GM21723 (cell line): Measurements from ENCODE around the gene EIF3C.
"Not testable (repeated sequence)": the region's sequence is repeated elsewhere in the genome, so short reads cannot be mapped to it uniquely, and the experiment has no call there.

Experiments
- ATAC-seq: cut with Tn5 transposase; IDR thresholded peaks from one replicate; pipeline ENCODE4 v1.9.1; 2021; ENCODE audit warnings: mild to moderate bottlenecking, moderate library complexity; ENCODE audit not compliant: unreplicated experiment

Gene EIF3C

DNA sequence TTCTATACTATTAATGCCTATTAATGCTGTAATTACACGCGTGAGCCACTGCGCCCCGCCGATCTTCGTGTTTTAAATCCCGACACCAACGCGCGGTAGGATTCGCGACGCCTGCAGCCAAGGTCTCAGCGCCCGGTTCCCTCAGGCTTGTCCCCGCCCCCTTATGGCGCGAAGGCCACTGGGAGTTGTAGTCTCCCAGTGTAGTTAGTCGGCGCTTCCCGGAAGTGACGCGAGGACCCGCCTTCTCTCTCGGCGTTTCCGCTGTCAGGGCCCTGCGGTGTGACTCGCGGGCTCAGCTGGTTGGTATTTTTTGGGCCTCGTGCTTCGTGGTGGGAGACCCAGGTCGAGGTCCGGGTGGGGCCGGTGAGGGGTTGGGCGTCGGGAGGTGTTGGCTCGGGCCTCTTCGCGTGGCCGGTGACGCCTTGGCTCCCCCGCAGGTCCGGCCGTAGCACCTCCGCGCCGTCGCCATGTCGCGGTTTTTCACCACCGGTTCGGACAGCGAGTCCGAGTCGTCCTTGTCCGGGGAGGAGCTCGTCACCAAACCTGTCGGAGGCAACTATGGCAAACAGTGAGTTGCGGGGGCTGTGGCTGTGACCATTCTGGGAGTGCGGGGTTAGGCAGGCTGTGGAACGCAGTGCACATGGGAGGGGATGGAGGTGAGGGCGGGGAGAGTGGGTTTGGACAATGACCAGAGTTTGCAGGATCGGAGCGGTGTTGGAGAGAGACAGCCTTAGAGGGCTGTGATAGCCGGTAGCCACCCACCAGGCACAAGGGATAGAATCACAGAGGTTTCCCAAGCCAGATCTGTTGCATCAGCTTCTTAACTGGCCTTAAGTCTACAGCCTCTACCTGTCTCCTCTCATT lies at the start of gene EIF3C:
Gene EIF3C (plus strand): TSS at position 245 of the 864 bp plus-strand sequence. CDS start 223 bp downstream, at position 468.
- peak; percentile 96 for ATAC-seq

DNA sequence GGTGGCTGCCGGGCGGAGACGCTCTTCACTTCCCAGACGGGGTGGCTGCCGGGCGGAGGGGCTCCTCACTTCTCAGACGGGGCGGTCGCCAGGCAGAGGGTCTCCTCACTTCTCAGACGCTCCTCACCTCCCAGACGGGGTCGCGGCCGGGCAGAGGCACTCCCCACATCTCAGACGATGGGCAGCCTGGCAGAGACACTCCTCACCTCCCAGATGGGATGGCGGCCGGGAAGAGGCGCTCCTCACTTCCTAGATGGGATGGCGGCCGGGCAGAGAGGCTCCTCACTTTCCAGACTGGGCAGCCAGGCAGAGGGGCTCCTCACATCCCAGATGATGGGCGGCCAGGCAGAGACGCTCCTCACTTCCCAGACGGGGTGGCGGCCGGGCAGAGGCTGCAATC lies 45.0 kb upstream of the EIF3C start:
- ATAC-seq = not testable (repeated sequence)

GRCh38 chr16:28667480-28667879 lies 43.8 kb upstream of the EIF3C start:
- ATAC-seq = not testable (repeated sequence)

DNA sequence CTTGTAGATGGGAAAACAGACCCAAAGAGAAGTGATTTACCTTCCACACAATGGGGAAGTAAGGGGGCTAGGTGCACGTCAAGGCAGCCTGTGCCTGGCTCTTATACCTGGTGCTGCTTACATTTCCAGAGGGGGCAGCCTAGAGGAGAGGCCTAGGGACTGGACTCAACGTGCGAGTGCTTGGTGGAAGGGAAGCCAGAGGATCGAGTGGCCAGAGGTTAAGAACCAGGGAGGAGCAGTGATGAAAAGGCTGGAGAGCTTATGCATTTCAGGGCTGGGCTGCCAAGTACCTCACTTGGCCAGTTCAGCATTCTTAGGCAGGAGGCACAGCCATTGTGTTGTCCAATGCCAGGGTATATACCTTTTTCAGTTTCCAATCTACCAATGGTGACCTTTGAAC lies 43.1 kb upstream of the EIF3C start:
- ATAC-seq = not testable (repeated sequence)

DNA sequence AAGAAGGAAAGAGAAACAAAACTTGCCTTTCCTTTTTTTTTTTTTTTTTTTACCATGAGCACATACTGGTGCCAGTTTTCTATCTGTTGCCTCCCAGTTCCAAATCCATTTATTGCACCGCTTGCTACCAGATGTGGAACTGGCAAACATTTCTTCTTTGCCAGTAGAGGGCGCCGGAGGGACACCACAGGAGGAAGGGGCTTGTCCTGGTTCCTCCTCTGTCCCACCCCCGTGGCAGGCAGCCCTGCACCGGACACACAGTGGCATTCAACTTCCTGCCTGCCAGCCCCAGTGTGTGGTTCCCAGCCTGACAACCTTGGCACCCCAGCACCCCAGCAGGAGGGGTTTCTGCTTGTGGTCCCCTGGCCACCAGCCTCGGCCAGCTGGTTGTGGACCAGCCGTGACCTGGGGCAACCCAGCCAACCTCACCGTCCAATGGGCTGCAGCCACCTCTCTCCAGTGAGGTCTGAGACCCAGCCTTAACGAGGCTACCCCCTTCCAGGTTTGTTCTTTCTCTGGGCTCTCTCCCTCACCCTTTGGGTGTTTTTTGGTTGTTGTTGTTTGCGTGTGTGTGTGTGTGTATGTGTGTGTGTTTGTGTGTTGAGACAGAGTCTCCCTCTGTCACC lies 22.8 kb upstream of the EIF3C start:
- ATAC-seq = peak; percentile 71

DNA sequence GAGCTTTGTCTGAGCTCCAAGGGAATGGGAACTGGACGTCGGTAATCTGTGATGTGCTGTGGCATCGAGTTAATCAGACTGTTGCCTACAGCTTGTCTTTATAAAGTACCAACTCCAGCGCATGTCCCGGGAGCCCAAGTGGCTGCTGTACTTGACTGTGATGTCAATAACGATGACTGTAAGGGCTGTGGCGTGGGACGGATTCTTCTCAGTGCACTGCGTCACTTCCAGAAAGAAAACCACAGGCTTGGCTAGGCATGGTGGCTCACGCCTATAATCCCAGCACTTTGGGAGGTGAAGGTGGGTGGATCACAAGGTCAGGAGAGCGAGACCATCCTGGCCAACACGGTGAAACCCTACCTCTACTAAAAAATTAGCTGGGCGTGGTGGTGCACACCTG lies 21.8 kb upstream of the EIF3C start:
- not testable (repeated sequence) for ATAC-seq

DNA sequence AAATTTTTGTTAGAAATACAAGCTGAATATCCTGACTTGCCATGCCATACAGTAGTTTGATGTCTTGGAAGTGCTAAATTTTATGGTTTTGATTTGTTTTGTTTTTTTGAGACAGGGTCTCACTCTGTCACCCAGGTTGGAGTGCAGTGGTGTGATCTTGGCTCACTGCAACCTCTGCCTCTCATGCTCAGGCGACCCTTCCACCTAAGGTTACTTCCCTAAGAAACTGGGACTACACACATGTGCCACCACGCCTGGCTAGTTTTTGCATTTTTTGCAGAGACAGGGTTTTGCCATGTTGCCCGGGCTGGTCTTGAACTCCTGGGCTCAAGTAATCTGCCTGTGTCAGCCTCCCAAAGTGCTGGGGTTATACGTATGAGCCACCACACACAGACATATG lies 19.5 kb upstream of the EIF3C start:
- not testable (repeated sequence) for ATAC-seq

DNA sequence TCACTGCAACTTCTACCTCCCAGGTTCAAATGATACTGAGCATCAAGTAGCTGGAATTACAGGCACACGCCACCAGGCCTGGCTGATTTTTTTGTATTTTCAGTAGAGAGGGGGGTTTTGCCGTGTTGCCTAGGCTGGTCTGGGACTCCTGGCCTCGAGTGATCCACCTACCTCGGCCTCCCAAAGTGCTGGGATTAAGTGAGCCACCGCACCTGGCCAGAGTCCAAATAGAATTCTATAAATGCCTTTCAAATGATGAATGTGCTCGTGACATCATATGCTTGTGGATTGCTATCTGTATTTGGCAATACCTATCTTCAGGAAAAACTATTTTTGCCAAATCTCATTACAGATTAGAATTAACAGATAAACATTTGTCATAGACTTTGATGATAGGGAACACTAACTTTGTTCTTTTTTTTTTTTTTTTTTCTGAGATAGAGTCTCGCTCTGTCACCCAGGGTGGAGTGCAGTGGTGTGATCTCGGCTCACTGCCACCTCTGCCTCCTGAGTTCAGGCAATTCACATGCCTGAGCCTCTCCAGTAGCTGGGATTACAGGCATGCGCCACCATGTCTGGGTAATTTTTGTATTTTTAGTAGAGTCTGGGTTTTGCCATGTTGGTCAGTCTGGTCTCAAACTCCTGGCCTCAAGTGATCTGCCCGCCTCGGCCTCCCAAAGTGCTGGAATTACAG lies 17.9 kb upstream of the EIF3C start:
- not testable (repeated sequence) for ATAC-seq

GRCh38 chr16:28699792-28700191 lies 11.5 kb upstream of the EIF3C start:
- ATAC-seq = not testable (repeated sequence)

DNA sequence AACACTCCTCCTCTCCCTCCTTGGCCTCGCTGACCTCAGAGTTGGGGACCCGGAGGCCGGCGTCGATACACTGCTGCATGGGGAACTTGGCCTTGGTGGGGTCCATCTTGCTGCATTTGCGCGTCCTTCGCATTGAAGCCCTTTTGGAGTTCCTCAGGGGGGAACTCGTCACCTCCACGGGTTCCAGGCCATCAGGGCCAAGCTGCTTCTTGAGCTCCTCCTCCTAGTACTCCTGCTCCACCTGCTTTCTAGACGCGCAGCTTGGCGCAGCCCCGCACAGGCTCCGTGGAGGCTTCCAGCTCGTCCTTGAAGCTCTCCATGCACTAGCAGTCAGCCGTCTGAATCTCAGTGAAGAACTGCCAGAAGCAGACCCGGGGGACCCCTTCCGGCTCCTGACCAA lies 10.9 kb upstream of the EIF3C start:
- ATAC-seq = not testable (repeated sequence)

- ATAC-seq = not testable (repeated sequence)
Observed at GRCh38 chr16:28701384-28701783, 9.9 kb upstream of the EIF3C start.

DNA sequence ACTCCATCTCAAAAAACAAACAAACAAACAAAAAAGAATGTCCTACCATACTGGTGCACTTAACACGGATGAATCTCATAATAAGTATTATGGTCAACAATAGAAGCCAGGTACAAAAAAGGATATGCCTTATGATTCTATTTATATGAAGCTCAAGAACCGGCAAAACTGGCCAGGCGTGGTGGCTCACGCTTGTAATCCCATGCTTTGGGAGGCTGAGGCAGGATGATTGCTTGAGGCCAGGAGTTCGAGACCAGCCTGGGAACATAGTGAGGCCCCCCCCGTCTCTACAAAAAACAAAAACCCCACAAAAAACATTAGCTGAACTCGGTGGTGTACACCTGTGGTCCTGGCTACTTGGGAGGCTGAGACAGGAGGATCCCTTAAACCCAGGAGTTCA lies 7.0 kb upstream of the EIF3C start:
- ATAC-seq = not testable (repeated sequence)

DNA sequence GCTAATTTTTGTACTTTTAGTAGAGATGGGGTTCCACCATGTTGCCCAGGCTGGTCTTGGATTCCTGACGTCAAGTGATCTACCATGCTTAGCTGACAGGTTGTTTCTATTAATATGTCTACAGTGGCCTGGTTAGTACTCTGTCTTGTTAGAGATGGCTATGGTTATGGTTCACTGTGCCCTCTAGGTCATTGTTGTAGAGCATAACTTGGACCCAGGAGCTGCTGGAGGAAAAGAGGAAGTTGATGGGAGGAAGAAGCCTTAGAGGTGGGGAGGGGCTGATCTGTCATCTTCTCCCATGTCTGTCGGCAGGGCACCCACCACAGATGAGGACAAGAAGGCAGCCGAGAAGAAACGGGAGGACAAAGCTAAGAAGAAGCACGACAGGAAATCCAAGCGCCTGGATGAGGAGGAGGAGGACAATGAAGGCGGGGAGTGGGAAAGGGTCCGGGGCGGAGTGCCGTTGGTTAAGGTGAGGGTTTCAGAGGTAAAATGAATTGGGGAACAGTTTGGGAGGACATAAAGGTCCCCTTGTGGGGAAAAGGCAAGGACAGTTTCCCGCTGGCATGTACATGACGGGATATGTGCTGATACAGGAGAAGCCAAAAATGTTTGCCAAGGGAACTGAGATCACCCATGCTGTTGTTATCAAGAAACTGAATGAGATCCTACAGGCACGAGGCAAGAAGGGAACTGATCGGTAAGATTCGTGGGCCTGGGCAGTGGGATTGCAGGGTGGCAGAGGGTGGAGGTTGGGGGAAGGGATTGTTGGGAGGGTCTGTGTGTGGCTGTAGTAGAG lies 11.8 kb downstream of the EIF3C start:
- not testable (repeated sequence) for ATAC-seq

GRCh38 chr16:28731253-28731652 lies 20.0 kb downstream of the EIF3C start:
- not testable (repeated sequence) for ATAC-seq

GRCh38 chr16:28732455-28733124 lies 21.3 kb downstream of the EIF3C start:
- ATAC-seq = not testable (repeated sequence)

- not testable (repeated sequence) for ATAC-seq
Observed at GRCh38 chr16:28739787-28740186, 28.5 kb downstream of the EIF3C start.

DNA sequence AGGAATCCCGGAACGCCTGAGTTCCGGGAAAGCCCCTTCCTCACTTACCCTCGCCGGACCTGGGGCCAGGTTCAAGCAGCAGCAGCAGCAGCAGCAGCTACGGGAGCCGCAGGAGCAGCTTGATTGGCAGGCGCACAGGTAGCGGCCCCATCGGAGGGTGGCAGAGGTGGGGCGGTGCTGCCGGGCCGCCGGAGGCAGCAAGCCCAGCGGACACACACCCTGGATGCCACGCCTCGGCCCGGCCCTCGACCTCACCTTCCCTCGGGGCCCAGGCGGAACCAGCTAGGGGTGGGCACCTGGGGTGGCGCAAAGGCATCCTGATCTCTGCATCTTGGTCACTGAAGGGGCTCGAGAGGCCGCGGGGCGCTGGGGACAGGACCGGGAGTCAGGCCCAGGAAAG lies 29.4 kb downstream of the EIF3C start:
- not testable (repeated sequence) for ATAC-seq

DNA sequence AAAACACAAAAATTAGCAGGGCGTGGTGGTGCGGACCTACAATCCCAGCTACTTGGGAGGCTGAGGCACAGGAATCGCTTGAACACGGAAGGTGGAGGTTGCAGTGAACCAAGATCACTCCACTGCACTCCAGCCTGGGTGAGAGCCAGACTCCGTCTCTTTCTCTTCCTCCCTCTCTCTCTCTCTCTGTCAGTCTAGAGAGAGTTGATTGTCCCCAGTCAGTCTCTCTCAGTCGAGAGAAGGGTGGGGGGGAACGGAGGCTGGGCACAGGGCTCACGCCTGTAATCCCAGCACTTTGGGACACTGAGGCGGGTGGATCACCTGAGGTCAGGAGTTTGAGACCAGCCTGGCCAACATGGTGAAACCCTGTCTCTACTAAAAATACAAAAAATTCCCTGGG lies 30.0 kb downstream of the EIF3C start:
- ATAC-seq = not testable (repeated sequence)

DNA sequence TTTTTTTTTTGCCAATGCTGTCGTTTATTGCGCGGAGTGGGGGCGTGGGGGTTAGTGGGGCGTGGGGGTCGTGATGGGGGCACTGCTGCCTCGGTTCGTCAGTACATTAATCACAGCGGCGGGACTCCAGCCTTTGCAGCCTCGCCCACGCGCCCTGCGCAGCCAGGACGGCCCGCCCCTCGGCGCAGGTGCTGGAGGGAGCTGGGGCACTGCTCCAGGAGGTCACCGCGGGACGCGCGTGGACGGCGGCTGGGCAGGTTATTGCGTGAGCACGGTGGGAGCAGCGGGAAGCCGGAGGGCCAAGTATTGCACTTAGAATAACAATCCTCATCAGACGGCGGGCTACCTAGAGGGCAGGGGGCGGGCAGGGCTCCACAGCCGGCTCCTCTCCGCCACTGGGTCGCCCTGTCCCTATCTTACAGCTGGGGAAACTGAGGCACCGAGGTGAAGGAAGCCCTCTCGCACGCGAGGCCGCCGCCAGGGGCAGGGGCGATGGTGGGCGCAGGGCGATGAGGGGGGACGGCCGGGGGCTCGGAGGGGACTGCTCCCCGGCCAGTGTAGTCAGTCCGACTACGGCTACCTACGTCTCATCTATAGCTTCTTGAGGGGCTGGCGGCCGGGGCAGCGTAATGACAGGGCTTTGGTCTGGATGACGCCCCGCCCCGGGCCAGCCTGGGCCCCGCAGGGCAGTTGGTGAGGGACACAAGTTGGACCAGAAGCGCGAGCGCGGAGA lies 35.5 kb downstream of the EIF3C start:
- ATAC-seq = not testable (repeated sequence)
